ENCODE results near the gene DGKI.

GRCh38 chr7:137363683-137364082, 483.1 kb downstream of the DGKI start:
- TF ChIP-seq CTCF (IDR thresholded peaks at IDR 0.05; ENCODE audit: low read depth, low read length) (no peak), EZH2phosphoT487 (IDR thresholded peaks at IDR 0.05; ENCODE audit: low read depth) (no peak)
